Loucy (cell line): ENCODE data around the gene SCN8A.

ENCODE experiments used
- EZH2phosphoT487 ChIP-seq: fragments of 200-600 bp; IDR thresholded peaks from 2 replicates; pipeline ENCODE4 v1.6.1; 2018; ENCODE audit warnings: antibody characterized with exemption, mild to moderate bottlenecking, moderate library complexity, borderline replicate concordance
- TF ChIP-seq, protein P1 (sequence below): fragments of 200-600 bp; sonication (generic); conservative IDR thresholded peaks from 2 replicates; pipeline ENCODE4 v1.5.1; 2014; ENCODE audit warnings: mild to moderate bottlenecking, antibody characterized with exemption, low read length

DNA sequence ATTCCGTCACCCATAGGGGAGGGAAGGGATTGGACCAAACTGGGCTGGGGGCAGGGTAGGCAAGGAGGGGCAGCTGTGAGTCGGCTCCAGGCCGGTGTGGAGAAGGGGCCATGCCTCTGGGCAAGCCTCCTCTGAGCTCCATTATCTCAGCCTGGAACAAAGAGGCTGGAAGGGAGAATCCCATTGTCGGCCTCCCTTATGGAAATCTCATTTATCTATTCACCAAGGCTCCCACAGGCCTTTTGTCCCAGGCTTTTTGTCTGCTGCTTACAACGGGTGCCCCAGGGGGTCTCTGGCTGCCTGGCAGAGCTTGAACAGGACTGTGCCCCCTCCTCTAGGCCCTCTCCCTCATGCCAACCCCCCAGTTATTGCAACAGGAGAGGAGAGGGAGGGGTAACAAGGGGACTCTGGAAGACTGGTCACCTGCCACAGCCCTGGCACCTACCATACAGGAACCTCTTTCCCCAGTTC lies 238.0 kb downstream of the SCN8A start:
- TF ChIP-seq, protein P1, sequence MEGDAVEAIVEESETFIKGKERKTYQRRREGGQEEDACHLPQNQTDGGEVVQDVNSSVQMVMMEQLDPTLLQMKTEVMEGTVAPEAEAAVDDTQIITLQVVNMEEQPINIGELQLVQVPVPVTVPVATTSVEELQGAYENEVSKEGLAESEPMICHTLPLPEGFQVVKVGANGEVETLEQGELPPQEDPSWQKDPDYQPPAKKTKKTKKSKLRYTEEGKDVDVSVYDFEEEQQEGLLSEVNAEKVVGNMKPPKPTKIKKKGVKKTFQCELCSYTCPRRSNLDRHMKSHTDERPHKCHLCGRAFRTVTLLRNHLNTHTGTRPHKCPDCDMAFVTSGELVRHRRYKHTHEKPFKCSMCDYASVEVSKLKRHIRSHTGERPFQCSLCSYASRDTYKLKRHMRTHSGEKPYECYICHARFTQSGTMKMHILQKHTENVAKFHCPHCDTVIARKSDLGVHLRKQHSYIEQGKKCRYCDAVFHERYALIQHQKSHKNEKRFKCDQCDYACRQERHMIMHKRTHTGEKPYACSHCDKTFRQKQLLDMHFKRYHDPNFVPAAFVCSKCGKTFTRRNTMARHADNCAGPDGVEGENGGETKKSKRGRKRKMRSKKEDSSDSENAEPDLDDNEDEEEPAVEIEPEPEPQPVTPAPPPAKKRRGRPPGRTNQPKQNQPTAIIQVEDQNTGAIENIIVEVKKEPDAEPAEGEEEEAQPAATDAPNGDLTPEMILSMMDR, result no peak
- TF ChIP-seq EZH2phosphoT487, result no peak
